ENCODE measurements around the gene CASZ1. TPM values are rescaled to one million over a fixed set of nuclear protein-coding genes. Genes with fewer than 3 reads are reported as not detected.
A peak's percentile ranks its signal among the peaks of the same experiment; 100 is the strongest.

CASZ1 gene
- total and polyA plus RNA-seq, 2 donors from 2014 or later: 10.1 to 33.0 TPM

DNA sequence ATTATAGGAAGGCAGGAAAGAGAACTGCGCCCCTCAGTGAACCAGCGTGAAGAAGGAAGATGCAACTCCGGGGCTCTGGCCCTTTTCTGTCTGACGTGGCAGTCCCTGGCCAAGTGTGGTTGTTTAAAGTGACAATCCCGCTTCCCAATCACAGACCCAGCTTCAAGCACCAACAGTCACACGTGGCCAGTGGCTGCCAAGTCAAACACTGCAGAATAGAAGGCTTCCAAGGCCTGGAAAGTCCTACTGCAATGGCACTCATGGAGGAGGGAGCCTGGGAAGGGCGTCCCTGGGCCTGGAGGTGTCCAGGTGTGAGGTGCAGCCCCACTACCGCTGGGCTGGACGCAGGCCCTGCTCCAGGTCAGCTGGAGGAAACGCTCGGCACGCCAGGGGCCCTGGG lies 143.8 kb downstream of the CASZ1 start:
- Histone ChIP-seq H3K9me3 (ENCODE audit: control insufficient read depth in 2 of 3, insufficient read depth in 1 of 3, low read length in 3 of 3) (no peaks in the 10 kb centered on the region), H3K4me3 (ENCODE audit: low read length in 3 of 3) (no peak overlapping the region), H3K36me3 (ENCODE audit: control insufficient read depth in 2 of 3, insufficient read depth in 3 of 3, low read length in 3 of 3) (peaks cover 0 to 8% (median 4%) of the 10 kb centered on the region in 3 donors), H3K27me3 (ENCODE audit: control insufficient read depth, insufficient read depth, low read length) (no peaks in the 10 kb centered on the region), H3K9ac (ENCODE audit: low read length in 3 of 3) (no peak overlapping the region), H3K4me1 (ENCODE audit: control insufficient read depth in 2 of 3, insufficient read depth in 2 of 3, low read depth in 1 of 3, low read length in 3 of 3) (no peaks in the 10 kb centered on the region), H3K27ac (ENCODE audit: low read depth in 2 of 2, low read length in 2 of 2) (no peak overlapping the region)
- DNase-seq: no peak
- no peak for FAIRE-seq
- TF ChIP-seq, protein P1, sequence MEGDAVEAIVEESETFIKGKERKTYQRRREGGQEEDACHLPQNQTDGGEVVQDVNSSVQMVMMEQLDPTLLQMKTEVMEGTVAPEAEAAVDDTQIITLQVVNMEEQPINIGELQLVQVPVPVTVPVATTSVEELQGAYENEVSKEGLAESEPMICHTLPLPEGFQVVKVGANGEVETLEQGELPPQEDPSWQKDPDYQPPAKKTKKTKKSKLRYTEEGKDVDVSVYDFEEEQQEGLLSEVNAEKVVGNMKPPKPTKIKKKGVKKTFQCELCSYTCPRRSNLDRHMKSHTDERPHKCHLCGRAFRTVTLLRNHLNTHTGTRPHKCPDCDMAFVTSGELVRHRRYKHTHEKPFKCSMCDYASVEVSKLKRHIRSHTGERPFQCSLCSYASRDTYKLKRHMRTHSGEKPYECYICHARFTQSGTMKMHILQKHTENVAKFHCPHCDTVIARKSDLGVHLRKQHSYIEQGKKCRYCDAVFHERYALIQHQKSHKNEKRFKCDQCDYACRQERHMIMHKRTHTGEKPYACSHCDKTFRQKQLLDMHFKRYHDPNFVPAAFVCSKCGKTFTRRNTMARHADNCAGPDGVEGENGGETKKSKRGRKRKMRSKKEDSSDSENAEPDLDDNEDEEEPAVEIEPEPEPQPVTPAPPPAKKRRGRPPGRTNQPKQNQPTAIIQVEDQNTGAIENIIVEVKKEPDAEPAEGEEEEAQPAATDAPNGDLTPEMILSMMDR (IDR thresholded peaks at IDR 0.05; ENCODE audit: borderline replicate concordance, extremely low read depth, insufficient read depth): no peak
- intact Hi-C loops (cut with DNase I): no loop called here

DNA sequence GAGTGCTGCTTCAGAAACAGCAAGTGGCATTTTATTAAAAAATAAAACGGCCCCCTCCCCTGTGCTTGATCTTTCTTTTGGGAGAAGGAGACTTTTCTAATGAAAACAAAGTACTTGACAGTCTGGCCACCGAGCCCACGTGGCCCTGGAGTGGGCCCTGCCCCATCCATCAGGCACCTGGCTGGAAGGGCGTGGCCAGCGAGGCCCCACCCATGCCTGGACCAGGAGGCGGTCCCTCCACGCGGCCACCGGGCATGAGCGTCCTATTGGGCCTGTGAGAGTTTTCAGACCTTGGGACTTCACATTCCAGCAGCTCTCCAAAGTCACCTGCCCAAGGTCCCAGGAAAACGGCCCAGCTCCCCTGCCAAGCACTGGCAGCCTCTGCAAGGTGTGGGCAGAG lies 144.7 kb downstream of the CASZ1 start:
- FAIRE-seq: no peak
- Histone ChIP-seq H3K4me1 (ENCODE audit: control insufficient read depth in 2 of 3, insufficient read depth in 2 of 3, low read depth in 1 of 3, low read length in 3 of 3) (no peaks in the 10 kb centered on the region), H3K9me3 (ENCODE audit: control insufficient read depth in 2 of 3, insufficient read depth in 1 of 3, low read length in 3 of 3) (no peaks in the 10 kb centered on the region), H3K27me3 (ENCODE audit: control insufficient read depth, insufficient read depth, low read length) (no peaks in the 10 kb centered on the region), H3K27ac (ENCODE audit: low read depth in 2 of 2, low read length in 2 of 2) (no peak overlapping the region), H3K9ac (ENCODE audit: low read length in 3 of 3) (no peak overlapping the region), H3K4me3 (ENCODE audit: low read length in 3 of 3) (no peak overlapping the region), H3K36me3 (ENCODE audit: control insufficient read depth in 2 of 3, insufficient read depth in 3 of 3, low read length in 3 of 3) (peaks cover 0 to 8% (median 4%) of the 10 kb centered on the region in 3 donors)
- DNase-seq: no peak
- intact Hi-C loops (cut with DNase I): no loop called here
- TF ChIP-seq, protein P1 (IDR thresholded peaks at IDR 0.05; ENCODE audit: borderline replicate concordance, extremely low read depth, insufficient read depth): no peak

DNA sequence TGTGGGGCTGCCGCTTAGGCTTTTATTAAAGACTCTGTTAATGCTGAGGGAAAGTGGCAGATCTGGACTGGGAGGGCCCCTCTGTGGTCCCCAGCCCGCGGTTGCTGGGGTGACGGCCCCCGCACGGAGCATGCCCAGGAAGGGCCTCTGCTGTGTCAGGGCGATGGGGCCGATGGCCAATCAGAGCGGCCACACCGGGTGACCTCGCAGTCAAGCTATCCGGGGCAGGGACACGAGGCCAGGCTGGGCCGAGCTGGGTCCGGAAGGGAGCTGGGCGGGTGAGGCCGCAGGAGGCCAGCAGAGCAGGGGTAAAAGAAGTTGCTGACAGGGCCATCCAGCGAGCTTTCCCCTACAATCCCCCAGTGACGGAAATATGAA lies 145.1 kb downstream of the CASZ1 start:
- Histone ChIP-seq H3K9ac (ENCODE audit: low read length in 3 of 3) (no peak overlapping the region), H3K27ac (ENCODE audit: low read depth in 2 of 2, low read length in 2 of 2) (no peak overlapping the region), H3K9me3 (ENCODE audit: control insufficient read depth in 2 of 3, insufficient read depth in 1 of 3, low read length in 3 of 3) (no peaks in the 10 kb centered on the region), H3K4me1 (ENCODE audit: control insufficient read depth in 2 of 3, insufficient read depth in 2 of 3, low read depth in 1 of 3, low read length in 3 of 3) (no peaks in the 10 kb centered on the region), H3K27me3 (ENCODE audit: control insufficient read depth, insufficient read depth, low read length) (no peaks in the 10 kb centered on the region), H3K36me3 (ENCODE audit: control insufficient read depth in 2 of 3, insufficient read depth in 3 of 3, low read length in 3 of 3) (peaks cover 0 to 8% (median 4%) of the 10 kb centered on the region in 3 donors), H3K4me3 (ENCODE audit: low read length in 3 of 3) (no peak overlapping the region)
- TF ChIP-seq, protein P1 (IDR thresholded peaks at IDR 0.05; ENCODE audit: borderline replicate concordance, extremely low read depth, insufficient read depth): no peak
- intact Hi-C loops (cut with DNase I): no loop called here
- DNase-seq (peak in 1 of 5 donors; percentile 72), FAIRE-seq (no peak)
